GM18505 (cell line): ENCODE results near the gene RBCK1.
A peak's percentile ranks its signal among the peaks of the same experiment; 100 is the strongest.
"Not testable (repeated sequence)": the region's sequence is repeated elsewhere in the genome, so short reads cannot be mapped to it uniquely, and the experiment has no call there.

Source experiments
- ATAC-seq: cut with Tn5 transposase; IDR thresholded peaks from one replicate; pipeline ENCODE4 v1.9.1; 2021; ENCODE audit not compliant: unreplicated experiment
- POLR2A ChIP-seq: IDR thresholded peaks from 4 replicates; pipeline ENCODE4 v1.6.1; 2011; ENCODE audit warnings: borderline replicate concordance; ENCODE audit not compliant: insufficient read depth, insufficient read length; ENCODE audit errors: extremely low read depth

Gene RBCK1

DNA sequence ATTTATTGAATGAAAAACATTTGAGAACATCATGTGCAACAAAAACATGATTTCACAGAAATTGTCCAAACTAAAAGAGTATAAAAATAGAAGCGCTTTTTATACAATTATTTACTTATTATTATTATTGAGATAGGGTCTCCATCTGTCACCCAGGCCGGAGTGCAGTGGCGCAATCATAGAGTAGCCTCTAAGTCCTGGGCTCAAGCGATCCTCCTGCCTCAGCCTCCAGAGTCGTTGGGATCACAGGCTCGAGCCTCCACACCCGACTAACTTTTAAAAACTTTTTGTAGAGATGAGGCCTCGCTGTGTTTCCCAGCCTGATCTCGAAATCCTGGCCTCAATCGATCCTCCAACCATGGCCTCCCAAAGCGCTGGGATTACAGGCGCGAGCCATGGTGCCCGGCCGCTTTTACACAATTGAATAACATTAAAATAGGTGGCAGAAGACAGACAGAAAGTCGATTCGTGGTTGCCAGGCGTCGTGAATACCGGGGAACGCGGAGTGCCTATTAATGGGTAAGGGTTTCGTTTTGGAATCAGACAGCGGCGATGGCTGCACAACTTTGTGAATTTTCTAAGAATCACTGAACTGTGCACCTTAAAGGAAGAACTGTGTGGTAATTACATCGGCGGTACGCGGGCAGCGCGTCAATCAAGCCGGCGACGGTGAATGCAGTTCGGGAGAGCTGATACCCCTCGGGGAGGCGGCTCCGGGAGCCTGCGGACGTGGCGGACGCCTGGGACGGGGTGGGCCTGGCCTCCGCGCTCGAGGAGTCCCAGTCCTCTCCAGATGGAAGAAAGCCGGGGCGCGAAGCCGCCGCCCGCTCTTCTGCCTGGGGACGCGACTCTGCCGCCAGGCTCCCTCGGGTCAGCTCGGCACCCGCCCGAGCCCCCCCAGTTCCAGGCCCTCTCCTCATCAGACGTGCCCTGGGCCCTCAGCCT lies 53.4 kb downstream of the RBCK1 start:
- peak; percentile 38 for ATAC-seq
- no peak for TF ChIP-seq POLR2A

- peak; percentile 86 for ATAC-seq
- TF ChIP-seq POLR2A: peak; percentile 85
Observed at GRCh38 chr20:462199-462991, 54.3 kb downstream of the RBCK1 start, which contains the start of gene TBC1D20. Gene TBC1D20, minus strand, starts transcription at chr20:462533. Its CDS starts 128 bp downstream, at chr20:462405.

GRCh38 chr20:467755-468154 lies 59.7 kb downstream of the RBCK1 start:
- TF ChIP-seq POLR2A: no peak
- ATAC-seq: no peak

- no peak for ATAC-seq
- TF ChIP-seq POLR2A: no peak
Observed at GRCh38 chr20:469746-470490, 61.8 kb downstream of the RBCK1 start.

- ATAC-seq: no peak
- TF ChIP-seq POLR2A: no peak
Observed at GRCh38 chr20:472137-472846, 64.2 kb downstream of the RBCK1 start.

DNA sequence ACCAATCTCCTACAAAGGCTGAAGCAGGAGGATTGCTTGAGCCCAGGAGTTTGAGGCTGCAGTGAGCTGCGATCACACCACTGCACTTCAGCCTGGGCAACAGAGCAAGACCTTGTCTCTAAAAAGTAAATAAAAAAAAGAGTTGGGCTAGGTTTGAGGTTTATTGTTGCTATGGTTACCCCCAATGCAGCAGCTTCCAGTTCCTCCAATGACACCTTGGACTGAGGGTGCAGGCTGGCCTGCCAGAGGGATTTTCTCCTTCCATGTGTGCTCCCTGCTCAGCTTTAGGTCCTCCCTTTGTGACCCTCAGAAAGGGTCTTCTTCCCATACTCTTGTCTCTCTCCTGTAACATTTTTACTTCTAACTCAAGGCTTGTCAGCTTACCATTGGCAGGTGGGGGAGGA lies 64.8 kb downstream of the RBCK1 start:
- no peak for TF ChIP-seq POLR2A

GRCh38 chr20:474581-474980 lies 66.5 kb downstream of the RBCK1 start:
- no peak for TF ChIP-seq POLR2A
- ATAC-seq: no peak

More for the DNA sequence above, 64.8 kb downstream of the RBCK1 start:
- no peak for ATAC-seq

- ATAC-seq: no peak
- no peak for TF ChIP-seq POLR2A
Observed at GRCh38 chr20:475463-476357, 67.6 kb downstream of the RBCK1 start.

- not testable (repeated sequence) for ATAC-seq
Observed at GRCh38 chr20:476561-477249, 68.6 kb downstream of the RBCK1 start.

DNA sequence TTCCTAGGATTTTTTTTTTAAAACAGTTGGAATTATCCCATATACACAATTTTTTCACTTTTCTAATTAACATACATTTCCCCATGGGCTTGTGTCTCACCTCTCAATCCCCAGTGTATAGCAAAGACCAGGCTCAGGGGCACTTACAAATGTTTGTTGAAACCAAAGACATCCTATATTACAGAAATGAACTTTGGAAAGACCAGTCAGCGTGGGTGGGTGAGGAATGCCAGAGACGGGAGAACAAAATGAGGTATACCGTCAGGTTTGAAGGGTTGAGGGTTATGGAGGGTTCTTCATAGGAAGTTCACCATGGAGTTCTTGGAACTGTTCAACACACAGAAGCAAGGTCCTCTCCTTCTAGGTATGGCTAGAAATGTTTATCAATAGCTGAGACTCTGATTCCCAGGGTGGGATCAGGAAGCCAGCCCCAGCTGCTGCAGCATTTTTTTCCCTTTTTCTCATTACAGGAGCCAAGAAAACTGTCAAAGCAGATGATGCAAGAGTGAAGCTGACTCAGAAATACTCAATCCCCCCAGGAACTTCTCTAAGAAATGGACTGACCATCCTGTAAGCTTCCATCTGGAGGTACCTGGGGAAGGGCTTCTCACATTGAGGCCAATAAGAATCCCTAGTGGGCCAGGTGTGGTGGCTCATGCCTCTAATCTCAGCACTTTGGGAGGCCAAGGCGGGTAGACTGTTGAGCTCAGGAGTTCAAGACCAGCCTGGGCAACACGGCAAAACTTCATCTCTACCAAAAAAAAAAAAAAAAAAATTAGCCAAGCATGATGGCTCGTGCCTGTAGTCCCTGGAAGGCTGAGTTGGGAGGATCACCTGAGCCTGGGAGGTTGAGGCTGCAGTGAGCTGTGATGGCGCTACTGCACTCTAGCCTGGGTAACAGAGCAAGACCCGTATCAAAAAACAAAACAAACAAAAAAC lies 70.2 kb downstream of the RBCK1 start:
- ATAC-seq: no peak
- no peak for TF ChIP-seq POLR2A
